HG03442 (cell line): Measurements from ENCODE around the gene C1QTNF7.
A peak's percentile ranks its signal among the peaks of the same experiment; 100 is the strongest.

Experiments used
- ATAC-seq: cut with Tn5 transposase; IDR thresholded peaks from one replicate; pipeline ENCODE4 v1.9.1; 2021; ENCODE audit warnings: mild to moderate bottlenecking, moderate library complexity; ENCODE audit not compliant: unreplicated experiment

The C1QTNF7 gene, protein sequence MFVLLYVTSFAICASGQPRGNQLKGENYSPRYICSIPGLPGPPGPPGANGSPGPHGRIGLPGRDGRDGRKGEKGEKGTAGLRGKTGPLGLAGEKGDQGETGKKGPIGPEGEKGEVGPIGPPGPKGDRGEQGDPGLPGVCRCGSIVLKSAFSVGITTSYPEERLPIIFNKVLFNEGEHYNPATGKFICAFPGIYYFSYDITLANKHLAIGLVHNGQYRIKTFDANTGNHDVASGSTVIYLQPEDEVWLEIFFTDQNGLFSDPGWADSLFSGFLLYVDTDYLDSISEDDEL

DNA sequence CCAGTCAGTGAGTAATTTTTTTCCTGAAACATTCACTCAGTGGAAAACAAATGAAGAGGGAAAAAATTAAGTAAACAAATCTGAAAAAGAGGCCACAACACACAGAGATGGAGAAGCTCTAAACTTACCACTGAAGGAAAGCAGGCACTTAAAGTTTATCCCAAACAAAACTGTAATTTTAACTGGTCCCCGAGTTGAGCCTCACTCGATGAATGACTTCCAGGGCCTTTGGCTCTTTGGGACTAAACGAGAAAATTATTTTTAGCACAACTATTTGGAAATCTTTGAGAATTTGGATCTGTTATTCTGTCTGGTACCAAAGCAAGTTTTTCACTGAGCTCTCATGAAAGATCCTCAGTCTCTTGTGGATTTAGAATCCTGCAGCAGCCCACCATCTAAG lies at the start of gene C1QTNF7:
Gene C1QTNF7 (plus strand): TSS at position 333 of the 400 bp plus-strand sequence. CDS start 7,711 bp downstream, outside the sequence.
- ATAC-seq, result no peak

- ATAC-seq, result no peak
Measured at GRCh38 chr4:15378062-15378461, 49.8 kb upstream of the C1QTNF7 start.

DNA sequence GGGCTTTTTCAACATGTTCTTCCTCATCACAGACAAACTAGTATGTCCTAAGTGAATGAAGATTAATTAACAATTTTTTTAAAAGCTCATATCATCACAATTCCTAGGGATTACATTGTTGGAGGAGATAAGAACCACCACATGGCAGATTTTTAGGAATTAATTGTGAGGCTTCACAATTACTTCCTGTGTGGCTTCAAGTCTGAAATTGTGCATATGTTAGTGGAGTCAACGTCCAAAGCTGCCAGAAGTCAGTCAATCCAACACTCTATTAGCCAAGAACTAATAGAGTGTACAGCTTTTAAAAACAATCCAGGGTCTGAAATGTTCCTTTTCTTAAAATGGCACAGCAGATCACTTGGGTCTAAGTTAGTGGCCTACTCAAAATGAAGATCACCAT lies 49.3 kb upstream of the C1QTNF7 start:
- no peak for ATAC-seq

DNA sequence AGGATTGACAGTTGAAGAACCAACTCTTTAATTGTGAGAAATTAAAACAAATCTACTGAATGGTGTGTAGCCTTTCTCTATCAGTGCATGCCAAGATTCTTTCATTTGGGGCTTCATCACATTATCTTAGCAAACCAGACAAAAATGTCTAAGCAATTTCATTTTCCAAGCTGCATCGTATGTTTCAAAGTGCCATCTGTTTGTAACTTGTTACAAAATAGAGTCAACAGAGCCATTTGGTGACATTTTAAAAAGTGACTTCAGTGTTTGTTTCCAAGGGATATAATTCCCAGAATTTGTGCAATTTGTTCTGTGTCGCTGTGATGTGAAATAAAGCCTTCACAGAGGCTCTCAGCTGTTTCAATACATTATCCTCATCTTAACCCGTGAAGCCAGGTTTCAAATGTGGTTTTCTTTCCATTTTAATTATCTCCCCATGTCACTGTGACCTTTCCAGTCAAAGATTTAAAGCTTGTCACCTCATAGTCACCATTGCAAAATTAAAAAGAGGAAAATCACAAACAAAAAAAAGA lies 46.0 kb upstream of the C1QTNF7 start:
- ATAC-seq, result no peak

DNA sequence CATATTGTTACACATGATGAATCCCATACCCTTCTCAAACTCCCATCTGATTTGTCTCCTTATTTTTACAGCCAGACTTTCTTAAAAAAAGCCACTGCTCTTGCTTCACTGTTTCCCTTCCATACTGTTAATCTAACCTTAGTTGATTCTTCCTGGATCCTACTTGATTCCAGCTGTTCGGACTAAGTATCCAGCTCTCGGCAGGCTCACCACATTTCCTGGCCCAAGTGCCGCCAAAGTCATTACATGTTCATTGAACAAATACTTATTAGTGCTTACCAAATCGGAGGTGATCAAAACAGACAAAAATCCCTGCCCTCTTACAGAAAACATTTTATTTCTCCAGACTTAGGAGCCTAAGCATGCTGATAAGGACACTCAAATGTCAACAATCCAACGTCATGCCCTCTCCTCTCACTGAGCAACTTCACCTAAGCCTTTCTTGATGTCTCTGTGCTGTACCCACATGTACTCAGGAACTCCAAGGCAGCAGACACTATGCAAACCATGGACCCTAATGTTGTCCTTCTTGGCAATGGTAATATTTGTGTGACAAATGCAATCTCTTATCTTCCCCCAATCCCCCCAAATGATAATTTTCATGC lies 45.1 kb upstream of the C1QTNF7 start:
- no peak for ATAC-seq

DNA sequence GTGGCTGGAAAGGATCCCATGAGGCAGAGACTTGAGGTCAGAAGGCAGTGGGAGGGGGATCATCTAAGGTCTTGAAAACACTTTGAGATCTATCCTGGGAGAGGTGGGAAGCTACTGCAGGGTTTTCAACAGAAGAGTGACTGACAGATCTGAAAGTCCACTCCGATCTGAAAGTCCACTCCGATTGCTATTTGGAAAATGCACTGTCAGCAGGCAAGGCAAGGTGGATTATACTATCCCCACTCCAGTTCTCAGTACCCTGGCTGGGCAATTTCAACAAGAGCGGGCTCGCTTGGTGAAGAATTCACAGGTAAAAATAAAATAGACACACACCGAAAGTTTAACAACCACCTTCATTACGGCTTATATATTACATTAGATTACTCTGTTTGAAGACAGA lies 42.3 kb upstream of the C1QTNF7 start:
- no peak for ATAC-seq

- no peak for ATAC-seq
Measured at GRCh38 chr4:15385928-15386327, 41.9 kb upstream of the C1QTNF7 start.

- no peak for ATAC-seq
Measured at GRCh38 chr4:15390494-15390893, 37.3 kb upstream of the C1QTNF7 start.

DNA sequence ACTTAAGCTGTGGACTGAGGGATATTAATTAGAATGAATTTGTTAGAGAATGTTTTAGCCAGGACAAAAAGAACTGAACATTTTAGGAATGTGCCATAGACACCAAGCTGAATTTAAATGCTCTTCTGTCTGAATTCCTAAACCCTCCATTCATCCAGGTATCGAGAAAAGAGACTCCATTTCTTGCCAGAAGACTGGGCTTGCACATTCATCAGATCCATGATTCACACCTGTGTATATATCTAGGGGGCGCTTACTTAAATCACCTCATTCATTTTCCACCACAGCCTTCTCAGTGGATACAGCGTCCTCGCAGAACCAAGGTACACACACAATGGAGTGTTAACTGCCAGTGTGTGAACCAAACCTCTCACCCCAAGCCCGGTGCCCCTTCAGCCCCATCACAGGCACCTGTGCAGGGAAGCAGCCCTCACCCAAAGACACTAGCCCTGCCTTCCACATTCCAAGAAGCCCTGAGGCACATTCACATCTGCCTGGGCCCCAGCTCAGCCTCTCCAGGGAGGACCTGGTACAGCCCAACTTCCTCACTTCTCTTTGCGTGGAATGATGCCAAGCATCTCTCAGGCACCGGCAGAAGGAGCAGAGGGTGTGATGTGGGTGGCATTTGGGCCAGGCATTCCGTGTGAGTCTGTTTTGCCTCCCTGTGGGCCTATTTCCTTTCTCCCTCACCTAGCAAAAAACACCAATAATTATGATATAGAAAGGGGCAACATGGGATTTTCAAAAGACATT lies 35.6 kb upstream of the C1QTNF7 start:
- no peak for ATAC-seq

GRCh38 chr4:15395311-15395710 lies 32.5 kb upstream of the C1QTNF7 start:
- no peak for ATAC-seq

DNA sequence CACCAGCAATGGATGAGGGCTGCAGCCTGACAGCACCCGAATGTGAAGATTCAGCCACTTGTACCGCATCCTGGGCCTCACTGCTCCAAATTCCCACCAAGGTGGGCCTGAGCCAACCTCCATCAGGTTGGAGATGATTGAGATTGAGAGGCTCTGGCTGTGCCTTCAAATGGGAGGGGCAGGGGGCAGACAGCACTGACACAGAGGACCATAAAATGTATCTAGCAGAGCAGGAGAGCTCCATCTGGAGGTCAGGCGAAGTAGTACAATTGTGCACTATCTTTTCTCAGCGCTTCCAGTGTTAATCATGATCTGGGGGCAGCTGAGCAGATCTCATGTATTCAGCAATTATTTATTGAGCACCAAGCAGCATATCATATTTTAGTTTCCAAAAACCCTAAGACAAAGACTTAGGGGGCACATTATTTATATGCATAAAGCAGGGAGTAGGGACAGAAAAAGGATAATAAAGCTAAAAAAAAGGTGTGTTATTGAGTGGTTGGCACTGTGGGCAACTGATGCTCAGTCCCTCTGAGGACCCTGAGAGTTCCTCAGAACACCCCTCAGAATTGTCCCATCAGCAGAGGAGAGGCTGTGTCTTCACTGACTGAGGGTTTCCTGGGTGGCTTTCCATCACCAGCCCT lies 31.6 kb upstream of the C1QTNF7 start:
- ATAC-seq, result peak; percentile 76

DNA sequence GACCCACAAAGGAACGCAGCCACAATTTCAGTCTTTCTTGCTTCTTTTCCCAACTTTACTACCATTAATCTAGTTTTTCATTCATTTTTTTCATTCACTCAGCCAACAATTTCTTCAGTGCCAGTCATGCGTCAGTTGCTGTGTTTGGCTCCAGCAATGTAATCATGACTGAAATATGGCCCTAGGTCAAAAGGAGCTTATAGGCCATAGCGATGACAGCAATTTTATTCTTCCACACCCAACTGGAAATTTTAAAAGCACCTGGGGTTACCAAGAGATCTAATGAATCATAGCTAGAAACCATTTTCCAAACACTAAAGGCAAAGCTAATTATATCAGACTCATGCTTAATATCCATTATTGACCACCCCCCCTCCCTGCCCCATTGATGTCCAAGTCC lies 29.8 kb upstream of the C1QTNF7 start:
- ATAC-seq, result no peak

DNA sequence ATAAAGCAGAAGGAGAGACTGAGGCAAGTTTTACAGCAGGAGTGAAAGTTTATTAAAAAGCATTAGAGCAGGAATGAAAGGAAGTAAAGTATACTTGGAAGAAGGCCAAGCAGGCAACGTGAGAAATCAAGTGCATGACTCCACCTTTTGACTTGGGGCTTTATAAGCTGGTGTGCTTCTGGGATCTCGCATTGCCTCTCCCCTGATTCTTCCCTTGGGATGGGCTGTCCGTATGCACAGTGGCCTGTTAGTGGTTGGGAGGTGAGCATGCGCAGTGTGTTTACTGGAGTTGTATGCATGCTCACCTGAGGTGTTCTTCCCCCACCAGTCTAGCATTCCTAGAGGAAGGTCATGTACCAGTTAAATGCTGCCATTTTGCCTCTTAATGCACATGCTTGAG lies 29.1 kb upstream of the C1QTNF7 start:
- ATAC-seq, result no peak

- no peak for ATAC-seq
Measured at GRCh38 chr4:15400226-15400625, 27.6 kb upstream of the C1QTNF7 start.

GRCh38 chr4:15400981-15401671 lies 26.7 kb upstream of the C1QTNF7 start:
- ATAC-seq, result peak; percentile 66

DNA sequence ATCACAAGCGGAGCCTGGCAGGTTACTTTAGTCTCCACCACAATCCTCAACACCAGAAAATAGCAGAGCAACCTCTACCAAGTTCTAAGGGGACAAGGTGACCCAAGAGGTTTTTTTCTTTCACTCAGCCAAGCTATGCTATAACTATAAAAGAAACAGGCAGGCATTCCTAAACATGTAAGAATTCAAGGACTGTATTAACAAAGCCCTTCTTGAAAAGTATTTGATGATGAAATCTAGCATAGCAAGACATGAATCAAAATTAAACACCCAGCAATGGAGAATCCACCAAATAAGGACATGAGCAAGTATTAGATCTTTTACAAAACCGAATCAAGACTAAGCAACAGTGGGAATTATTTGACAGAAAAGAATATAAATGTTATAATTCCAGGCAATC lies 25.7 kb upstream of the C1QTNF7 start:
- no peak for ATAC-seq

DNA sequence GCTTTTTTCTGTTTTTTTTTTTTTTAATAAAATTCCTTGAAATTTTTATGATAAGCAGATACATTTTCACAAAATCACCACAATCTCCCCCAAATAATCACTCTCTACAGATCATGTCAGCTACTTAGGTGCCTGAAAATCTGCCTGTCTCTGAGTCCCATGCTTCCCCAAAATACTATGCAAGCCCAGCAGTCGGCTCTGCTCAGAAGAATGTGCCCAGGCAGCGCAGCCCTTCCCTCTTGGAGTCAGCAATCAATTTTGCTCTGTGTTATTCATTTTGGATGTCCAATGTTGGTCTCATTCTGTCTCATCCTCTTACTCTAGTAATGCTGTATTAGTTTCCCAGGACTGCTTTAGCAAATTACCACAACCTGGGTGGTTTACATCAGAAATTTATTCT lies 24.9 kb upstream of the C1QTNF7 start:
- ATAC-seq, result no peak

- ATAC-seq, result no peak
Measured at GRCh38 chr4:15405018-15405417, 22.8 kb upstream of the C1QTNF7 start.

DNA sequence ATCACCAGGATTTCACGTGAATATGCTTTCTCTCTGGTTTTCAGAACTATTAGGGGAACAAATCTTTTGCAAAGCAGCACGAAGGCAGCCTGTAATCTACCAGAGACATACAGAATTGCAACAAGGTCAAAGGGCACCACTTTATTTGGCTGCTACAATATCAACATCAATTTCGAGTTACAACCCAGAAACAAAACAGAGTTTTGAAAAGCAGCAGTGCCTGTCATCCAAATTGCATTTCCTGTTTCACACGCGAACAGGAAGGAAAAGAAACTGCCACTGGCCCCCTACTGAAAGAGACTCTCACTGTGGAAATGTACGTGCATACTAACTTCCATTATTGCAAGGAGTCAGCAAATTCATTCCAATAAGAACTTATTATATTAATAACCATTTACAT lies 17.1 kb upstream of the C1QTNF7 start:
- no peak for ATAC-seq

- no peak for ATAC-seq
Measured at GRCh38 chr4:15412461-15412860, 15.4 kb upstream of the C1QTNF7 start.
